Activated naive CD4-positive, alpha-beta T cell treated with anti-CD3 and anti-CD28 coated beads, Interleukin-2, amount 10 ng/mL, durations not matched to agents 7 days and 5 days (primary cell): ENCODE data around the gene CACNA1H.

Experiments
- CTCF ChIA-PET: fragments of 350-600 bp; sonication (Branson Sonifier 250); formaldehyde crosslinking; loops from one replicate; lab custom pipeline; 2021; ENCODE audit warnings: antibody characterized with exemption; lab: Charles Lee
- DNase-seq: peaks from one replicate; pipeline ENCODE4 v3.0.0-alpha.2; 2020
- H3K27ac Mint-ChIP-seq: one replicate; pipeline ENCODE4 v1.8.0; 2021; ENCODE audit warnings: mild to moderate bottlenecking, moderate library complexity, mixed read lengths
- H3K27me3 Mint-ChIP-seq: one replicate; pipeline ENCODE4 v1.8.0; 2021; ENCODE audit warnings: mild to moderate bottlenecking, mixed read lengths
- H3K36me3 Mint-ChIP-seq: one replicate; pipeline ENCODE4 v1.8.0; 2021; ENCODE audit warnings: mixed read lengths
- H3K4me1 Mint-ChIP-seq: one replicate; pipeline ENCODE4 v1.8.0; 2021; ENCODE audit warnings: mixed read lengths
- H3K4me3 Mint-ChIP-seq: one replicate; pipeline ENCODE4 v1.8.0; 2021; ENCODE audit warnings: mild to moderate bottlenecking, moderate library complexity, mixed read lengths
- H3K9me3 Mint-ChIP-seq: one replicate; pipeline ENCODE4 v1.8.0; 2021; ENCODE audit warnings: mixed read lengths

The CACNA1H gene

GRCh38 chr16:1152651-1153259 lies at the start of gene CACNA1H:
TSS of gene CACNA1H (plus strand) at chr16:1153106. CDS start at chr16:1153738, 632 bp downstream.
- Mint-ChIP-seq H3K36me3 (no peaks in the 10 kb centered on the region), H3K27ac (no peak within 1 kb of the TSS), H3K4me1 (no peaks in the 10 kb centered on the region), H3K4me3 (no peak within 1 kb of the TSS), H3K27me3 (peaks cover 53% of the 10 kb centered on the region), H3K9me3 (peaks cover 2% of the 10 kb centered on the region)
- CTCF ChIA-PET: no interaction called here
- peak; percentile 62 for DNase-seq

GRCh38 chr16:1103636-1103980 lies 49.3 kb upstream of the CACNA1H start:
- no peak for DNase-seq
- CTCF ChIA-PET: interaction anchor here (0.8 to 1.5 kb wide), 5 partner anchors 8 to 391 kb away, joined by 3 to 4 read pairs (median 4); no protein-coding TSS in a partner anchor
- H3K36me3 Mint-ChIP-seq: no peaks in the 10 kb centered on the region
- H3K27ac Mint-ChIP-seq: no peak overlapping the region
- H3K27me3 Mint-ChIP-seq: peaks cover 28% of the 10 kb centered on the region
- H3K9me3 Mint-ChIP-seq: no peaks in the 10 kb centered on the region
- no peak overlapping the region for H3K4me3 Mint-ChIP-seq
- H3K4me1 Mint-ChIP-seq: no peaks in the 10 kb centered on the region

GRCh38 chr16:1105888-1106620 lies 46.9 kb upstream of the CACNA1H start:
- H3K36me3 Mint-ChIP-seq: no peaks in the 10 kb centered on the region
- H3K4me3 Mint-ChIP-seq: no peak overlapping the region
- DNase-seq: peak; percentile 53
- H3K27me3 Mint-ChIP-seq: peaks cover 25% of the 10 kb centered on the region
- H3K27ac Mint-ChIP-seq: no peak overlapping the region
- H3K9me3 Mint-ChIP-seq: no peaks in the 10 kb centered on the region
- CTCF ChIA-PET: no interaction called here
- no peaks in the 10 kb centered on the region for H3K4me1 Mint-ChIP-seq

- DNase-seq: no peak
- Mint-ChIP-seq H3K36me3 (no peaks in the 10 kb centered on the region), H3K4me3 (no peak overlapping the region), H3K9me3 (no peaks in the 10 kb centered on the region), H3K27ac (no peak overlapping the region), H3K27me3 (peaks cover 25% of the 10 kb centered on the region), H3K4me1 (no peaks in the 10 kb centered on the region)
- CTCF ChIA-PET: no interaction called here
Measured at GRCh38 chr16:1106659-1107058, 46.2 kb upstream of the CACNA1H start.

GRCh38 chr16:1107141-1107540 lies 45.8 kb upstream of the CACNA1H start:
- Mint-ChIP-seq H3K27ac (no peak overlapping the region), H3K27me3 (peaks cover 25% of the 10 kb centered on the region), H3K4me1 (no peaks in the 10 kb centered on the region), H3K36me3 (no peaks in the 10 kb centered on the region), H3K9me3 (no peaks in the 10 kb centered on the region), H3K4me3 (no peak overlapping the region)
- DNase-seq: no peak
- CTCF ChIA-PET: no interaction called here

GRCh38 chr16:1107731-1108130 lies 45.2 kb upstream of the CACNA1H start:
- Mint-ChIP-seq H3K27me3 (peaks cover 25% of the 10 kb centered on the region), H3K27ac (no peak overlapping the region), H3K36me3 (no peaks in the 10 kb centered on the region), H3K4me1 (no peaks in the 10 kb centered on the region), H3K9me3 (no peaks in the 10 kb centered on the region), H3K4me3 (no peak overlapping the region)
- no peak for DNase-seq
- CTCF ChIA-PET: no interaction called here

GRCh38 chr16:1108299-1109252 lies 44.3 kb upstream of the CACNA1H start:
- H3K4me1 Mint-ChIP-seq: no peaks in the 10 kb centered on the region
- peaks cover 28% of the 10 kb centered on the region for H3K27me3 Mint-ChIP-seq
- CTCF ChIA-PET: no interaction called here
- H3K36me3 Mint-ChIP-seq: no peaks in the 10 kb centered on the region
- no peak overlapping the region for H3K27ac Mint-ChIP-seq
- no peak overlapping the region for H3K4me3 Mint-ChIP-seq
- no peak for DNase-seq
- H3K9me3 Mint-ChIP-seq: no peaks in the 10 kb centered on the region

- Mint-ChIP-seq H3K4me3 (no peak overlapping the region), H3K4me1 (no peaks in the 10 kb centered on the region), H3K27ac (no peak overlapping the region), H3K9me3 (no peaks in the 10 kb centered on the region), H3K27me3 (peaks cover 18% of the 10 kb centered on the region), H3K36me3 (no peaks in the 10 kb centered on the region)
- CTCF ChIA-PET: no interaction called here
- DNase-seq: no peak
Measured at GRCh38 chr16:1109648-1110047, 43.3 kb upstream of the CACNA1H start.

- Mint-ChIP-seq H3K9me3 (no peaks in the 10 kb centered on the region), H3K4me1 (no peaks in the 10 kb centered on the region), H3K4me3 (no peak overlapping the region), H3K36me3 (no peaks in the 10 kb centered on the region), H3K27ac (no peak overlapping the region), H3K27me3 (peaks cover 18% of the 10 kb centered on the region)
- CTCF ChIA-PET: interaction anchor here (1.5 kb wide), 1 partner anchor 9 kb away, joined by 4 read pairs; no protein-coding TSS in a partner anchor
- no peak for DNase-seq
Measured at GRCh38 chr16:1112506-1113184, 40.3 kb upstream of the CACNA1H start.

GRCh38 chr16:1113489-1113888 lies 39.4 kb upstream of the CACNA1H start:
- no peak overlapping the region for H3K4me3 Mint-ChIP-seq
- no peak for DNase-seq
- H3K4me1 Mint-ChIP-seq: no peaks in the 10 kb centered on the region
- CTCF ChIA-PET: no interaction called here
- H3K9me3 Mint-ChIP-seq: no peaks in the 10 kb centered on the region
- H3K27ac Mint-ChIP-seq: no peak overlapping the region
- peaks cover 16% of the 10 kb centered on the region for H3K27me3 Mint-ChIP-seq
- H3K36me3 Mint-ChIP-seq: no peaks in the 10 kb centered on the region

GRCh38 chr16:1113889-1114526 lies 38.9 kb upstream of the CACNA1H start:
- Mint-ChIP-seq H3K36me3 (no peaks in the 10 kb centered on the region), H3K27ac (no peak overlapping the region), H3K4me1 (no peaks in the 10 kb centered on the region), H3K4me3 (no peak overlapping the region), H3K27me3 (peaks cover 11% of the 10 kb centered on the region), H3K9me3 (no peaks in the 10 kb centered on the region)
- no peak for DNase-seq
- CTCF ChIA-PET: no interaction called here

- Mint-ChIP-seq H3K36me3 (no peaks in the 10 kb centered on the region), H3K9me3 (no peaks in the 10 kb centered on the region), H3K4me1 (no peaks in the 10 kb centered on the region), H3K4me3 (no peak overlapping the region), H3K27me3 (peaks cover 4% of the 10 kb centered on the region), H3K27ac (no peak overlapping the region)
- CTCF ChIA-PET: no interaction called here
- DNase-seq: no peak
Measured at GRCh38 chr16:1116693-1117077, 36.2 kb upstream of the CACNA1H start.

- CTCF ChIA-PET: no interaction called here
- H3K9me3 Mint-ChIP-seq: no peaks in the 10 kb centered on the region
Measured at GRCh38 chr16:1117176-1117900, 35.6 kb upstream of the CACNA1H start.

More at GRCh38 chr16:1117176-1117900, 35.6 kb upstream of the CACNA1H start:
- Mint-ChIP-seq H3K36me3 (no peaks in the 10 kb centered on the region), H3K4me3 (no peak overlapping the region), H3K4me1 (no peaks in the 10 kb centered on the region), H3K27me3 (peaks cover 4% of the 10 kb centered on the region), H3K27ac (no peak overlapping the region)
- no peak for DNase-seq
